Activated T-cell treated with anti-CD3 and anti-CD28 coated beads for 1 hour (primary cell): ENCODE data around the gene FTSJ1.
A peak's percentile ranks its signal among the peaks of the same experiment; 100 is the strongest.
"Not testable (repeated sequence)": the region's sequence is repeated elsewhere in the genome, so short reads cannot be mapped to it uniquely, and the experiment has no call there.

Source experiments
- DNase-seq: peaks from one replicate; pipeline ENCODE4 v3.0.0-alpha.2; 2020; ENCODE audit warnings: low read depth

Gene FTSJ1

GRCh38 chrX:48475774-48476577 is at the start of gene FTSJ1:
TSS of gene FTSJ1 (plus strand) at chrX:48476199. CDS start at chrX:48478048, 1,849 bp downstream.
- peak; percentile 72 for DNase-seq

DNA sequence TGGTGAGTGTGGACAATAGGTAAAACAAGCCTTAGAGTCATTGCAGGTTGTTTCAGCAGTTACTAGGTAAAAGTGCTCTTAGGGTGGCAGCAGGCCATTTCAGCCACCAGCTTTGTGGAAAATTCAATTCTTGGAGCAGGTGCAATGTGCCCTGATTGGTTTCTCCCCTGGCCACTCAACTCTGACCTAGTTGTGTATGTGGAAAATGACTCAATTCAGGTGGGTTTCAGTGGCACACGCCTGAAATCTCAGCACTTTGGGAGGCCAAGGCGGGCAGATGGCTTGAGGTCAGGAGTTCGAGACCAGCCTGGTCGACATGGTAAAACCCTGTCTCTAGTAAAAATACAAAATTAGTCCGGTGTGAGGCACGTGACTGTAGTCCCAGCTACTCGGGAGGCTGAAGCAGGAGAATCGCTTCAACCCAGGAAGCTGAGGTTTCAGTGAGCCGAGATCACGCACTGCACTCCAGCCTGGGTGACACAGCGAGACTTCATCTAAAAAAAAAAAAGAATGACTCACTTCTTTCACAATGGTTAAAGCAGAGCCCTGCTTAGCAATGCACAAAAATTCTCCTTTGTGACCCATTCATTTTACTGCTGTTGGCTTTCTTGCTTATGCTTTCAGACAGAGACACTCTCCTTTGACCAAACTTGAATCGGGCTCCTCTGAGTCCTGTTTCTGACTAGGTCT is 48.8 kb upstream of the FTSJ1 start:
- not testable (repeated sequence) for DNase-seq

- not testable (repeated sequence) for DNase-seq
These were observed 46.4 kb upstream of the FTSJ1 start for GRCh38 chrX:48429606-48430005.

GRCh38 chrX:48430166-48430565 is 45.8 kb upstream of the FTSJ1 start:
- not testable (repeated sequence) for DNase-seq

- not testable (repeated sequence) for DNase-seq
These were observed 42.3 kb upstream of the FTSJ1 start for GRCh38 chrX:48433713-48434112.

DNA sequence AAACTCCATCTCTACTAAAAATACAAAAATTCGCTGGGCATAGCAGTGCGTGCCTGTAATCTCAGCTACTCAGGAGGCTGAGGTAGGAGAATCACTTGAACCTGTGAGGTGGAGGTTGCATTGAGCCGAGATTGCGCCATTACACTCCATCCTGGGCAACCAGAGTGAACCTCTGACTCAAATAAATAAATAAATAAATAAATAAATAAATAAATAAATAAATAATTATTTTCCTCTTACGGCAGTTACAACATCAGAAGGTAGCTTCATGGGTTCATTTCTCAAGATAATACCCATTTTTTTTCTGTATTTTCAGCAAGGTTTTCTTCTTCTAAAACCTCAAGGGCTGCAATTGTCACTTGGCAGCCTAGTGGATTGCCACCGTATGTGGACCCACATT is 28.8 kb upstream of the FTSJ1 start:
- not testable (repeated sequence) for DNase-seq

GRCh38 chrX:48450076-48450475 is 25.9 kb upstream of the FTSJ1 start:
- DNase-seq, result no peak

DNA sequence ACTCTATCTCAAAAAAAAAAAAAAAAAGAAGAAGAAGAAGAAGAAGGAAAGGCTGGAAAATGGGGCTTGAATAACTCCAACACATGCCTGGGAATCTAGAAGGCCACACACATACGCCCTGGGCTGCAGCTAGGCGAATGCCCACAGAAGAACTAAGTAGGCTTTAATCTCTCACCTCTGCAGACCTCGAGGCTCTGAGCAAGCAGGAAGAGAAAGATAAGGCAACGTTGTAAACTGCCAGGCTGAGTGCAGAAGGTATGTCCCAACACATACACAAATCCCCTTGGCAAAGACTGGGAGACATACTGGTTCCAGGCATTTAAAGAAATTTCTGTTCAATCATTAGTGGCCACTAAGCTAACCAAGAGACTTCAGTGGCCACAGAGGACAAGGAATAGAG is 24.3 kb upstream of the FTSJ1 start:
- DNase-seq, result no peak

DNA sequence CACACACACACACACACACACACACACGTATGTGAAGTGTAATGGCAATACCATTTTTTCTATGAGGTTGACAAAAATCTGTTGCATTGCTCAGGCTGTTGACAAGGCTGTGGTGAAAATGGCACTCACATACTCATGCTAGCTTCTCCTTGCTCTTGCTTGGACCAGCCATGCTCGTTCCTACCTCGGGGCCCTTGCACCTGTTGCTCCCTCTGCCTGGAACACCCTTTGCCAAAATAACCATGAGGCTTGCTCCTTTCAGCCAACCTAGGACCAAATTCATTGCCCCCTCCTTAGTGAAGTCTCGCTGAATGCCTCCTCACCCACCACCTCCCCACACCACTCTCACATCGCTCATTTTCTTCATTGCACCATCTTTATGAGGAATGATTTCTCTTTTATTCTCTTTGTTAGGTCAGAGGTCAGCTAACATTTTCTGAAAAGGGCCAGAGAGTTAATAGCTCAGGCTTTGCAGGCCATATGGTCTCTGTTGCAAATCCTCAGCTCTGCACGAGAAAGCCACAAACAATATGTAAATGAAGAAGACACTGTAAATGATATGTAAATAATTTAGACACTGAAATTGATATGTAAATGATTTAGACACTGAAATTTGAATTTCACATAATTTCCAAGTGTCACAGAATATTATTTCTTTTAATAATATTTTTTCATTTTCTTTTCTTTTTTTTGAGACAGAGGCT is 19.2 kb upstream of the FTSJ1 start:
- DNase-seq, result no peak

DNA sequence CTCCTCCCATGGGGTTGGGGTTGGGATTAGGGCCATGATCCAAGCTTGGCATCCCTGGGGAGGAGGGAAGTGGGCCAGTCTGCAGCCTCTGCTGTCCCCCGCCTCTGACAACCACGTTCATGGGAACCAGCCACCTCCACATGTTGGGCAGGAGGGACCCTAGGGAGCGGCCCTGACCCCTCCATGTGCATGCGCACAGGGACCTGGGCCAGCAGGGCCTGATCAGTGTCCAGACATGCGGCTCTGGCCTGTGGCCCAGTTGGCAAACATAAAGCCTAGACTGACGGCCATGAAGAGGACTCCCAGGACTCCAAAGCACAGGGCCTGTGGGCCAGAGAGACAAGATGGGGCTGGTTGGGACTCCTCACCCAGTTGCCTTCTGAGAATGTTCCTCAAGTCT is 17.3 kb upstream of the FTSJ1 start:
- DNase-seq, result no peak

DNA sequence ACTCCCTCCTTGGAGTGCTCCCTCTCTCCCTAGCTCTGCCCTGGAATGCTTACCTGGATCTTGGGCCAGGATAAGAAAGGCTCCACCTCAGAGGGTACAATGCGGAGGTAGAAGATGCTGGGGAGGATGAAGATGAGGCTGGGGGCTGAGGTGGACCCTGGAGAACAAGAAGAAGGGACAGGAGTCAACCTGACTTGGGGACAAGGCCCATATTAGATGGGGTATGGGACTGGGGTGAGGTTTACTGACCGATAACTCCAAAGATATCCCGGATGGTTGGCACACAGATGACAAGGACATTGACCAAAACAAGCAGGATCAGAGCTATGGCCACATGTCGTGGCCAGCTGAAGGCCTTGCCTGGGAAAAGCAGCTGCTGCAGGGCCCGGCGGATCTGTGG is 16.5 kb upstream of the FTSJ1 start:
- no peak for DNase-seq

GRCh38 chrX:48460031-48460430 is 16.0 kb upstream of the FTSJ1 start:
- no peak for DNase-seq

DNA sequence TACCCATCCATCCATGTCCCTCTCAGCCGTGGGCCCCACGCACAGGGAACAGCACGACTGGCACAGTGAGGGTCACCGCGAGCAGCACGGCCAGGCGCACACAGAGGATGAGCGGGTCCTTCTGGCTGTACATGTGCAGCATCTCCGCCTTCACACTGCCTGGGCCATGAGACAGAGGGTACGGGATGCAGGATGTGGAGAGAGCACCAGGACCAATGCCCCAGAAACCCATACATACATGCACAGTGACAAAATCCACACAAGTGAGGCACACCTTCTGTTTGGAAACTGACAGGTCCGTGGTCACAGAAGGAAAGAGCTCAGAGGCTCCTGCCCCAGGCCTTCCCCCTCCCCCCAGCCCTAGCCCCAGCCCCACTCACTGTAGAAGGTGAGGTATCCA is 15.4 kb upstream of the FTSJ1 start:
- no peak for DNase-seq

- no peak for DNase-seq
These were observed 14.2 kb upstream of the FTSJ1 start for GRCh38 chrX:48461830-48462229.

DNA sequence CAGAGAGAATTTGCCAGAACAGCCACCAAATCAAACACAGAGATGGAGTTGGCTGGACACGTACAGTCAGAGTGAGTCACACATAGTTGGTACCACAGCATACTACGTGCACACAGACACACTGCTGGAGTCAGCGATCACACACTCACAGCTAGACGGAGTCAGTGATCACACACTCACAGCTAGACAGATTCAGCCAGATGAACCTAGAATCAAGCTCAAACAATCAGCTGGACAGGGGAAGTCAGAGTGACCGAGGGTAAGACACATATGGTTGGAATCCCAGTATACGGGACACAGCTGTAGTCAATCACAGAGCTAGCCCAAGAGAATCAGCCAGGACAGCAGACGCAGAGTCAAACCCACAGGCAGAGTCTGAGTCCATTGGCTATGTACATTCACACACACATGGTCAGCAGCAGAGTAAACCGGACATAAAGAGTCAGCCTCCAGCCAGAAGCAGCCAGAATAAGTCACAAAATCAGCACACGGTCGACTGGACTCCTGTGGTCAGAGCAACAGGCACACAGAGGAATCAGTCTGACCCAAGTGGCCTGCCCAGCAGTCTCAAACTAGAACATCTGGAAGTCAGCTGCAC is 10.6 kb upstream of the FTSJ1 start:
- no peak for DNase-seq

- DNase-seq, result no peak
These were observed 9.3 kb upstream of the FTSJ1 start for GRCh38 chrX:48466696-48467095.

DNA sequence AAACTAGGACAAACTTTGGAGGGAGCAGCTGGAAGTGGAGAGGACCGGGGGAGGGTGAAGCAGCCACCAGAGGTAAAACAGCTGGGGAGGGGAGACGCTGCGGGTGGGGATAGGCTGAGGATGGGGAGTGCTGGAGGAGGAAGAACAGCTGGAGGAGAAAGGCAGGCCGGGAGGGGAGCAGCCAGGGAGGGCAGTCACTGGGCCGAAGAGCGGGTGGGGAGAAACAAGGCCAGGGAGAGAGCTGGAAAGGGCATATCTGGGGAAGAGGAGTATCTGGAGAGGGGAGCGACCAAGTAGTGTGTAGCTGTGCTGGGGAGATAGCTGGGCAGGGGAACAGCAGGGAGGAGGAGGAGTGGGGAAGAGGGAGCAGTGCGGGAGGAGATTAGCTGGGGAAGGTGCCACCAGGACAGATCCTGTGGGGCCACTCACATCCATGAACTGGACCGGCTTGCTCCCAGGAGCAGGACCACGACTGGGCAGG is 8.7 kb upstream of the FTSJ1 start:
- DNase-seq, result no peak

DNA sequence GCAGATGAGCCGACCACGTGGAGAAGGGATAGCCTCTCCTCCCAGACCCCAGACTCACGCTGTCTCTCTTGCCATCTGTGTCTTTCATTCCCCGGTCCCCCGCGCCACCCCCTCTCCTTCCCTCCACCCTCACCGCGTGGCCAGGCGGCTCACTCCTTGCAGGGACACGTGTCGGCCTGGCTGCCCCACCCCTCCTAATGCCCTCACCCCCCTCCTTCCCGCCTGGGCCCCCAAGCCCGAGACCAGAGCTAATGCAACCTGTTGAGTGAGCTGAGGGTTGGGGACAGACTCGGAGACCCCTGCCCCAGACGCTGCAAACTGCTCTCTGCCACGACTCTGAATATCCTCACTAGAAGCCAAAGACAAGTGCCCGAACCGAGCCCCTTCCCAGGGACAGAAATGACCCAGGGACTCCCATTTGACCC is 7.7 kb upstream of the FTSJ1 start:
- no peak for DNase-seq

DNA sequence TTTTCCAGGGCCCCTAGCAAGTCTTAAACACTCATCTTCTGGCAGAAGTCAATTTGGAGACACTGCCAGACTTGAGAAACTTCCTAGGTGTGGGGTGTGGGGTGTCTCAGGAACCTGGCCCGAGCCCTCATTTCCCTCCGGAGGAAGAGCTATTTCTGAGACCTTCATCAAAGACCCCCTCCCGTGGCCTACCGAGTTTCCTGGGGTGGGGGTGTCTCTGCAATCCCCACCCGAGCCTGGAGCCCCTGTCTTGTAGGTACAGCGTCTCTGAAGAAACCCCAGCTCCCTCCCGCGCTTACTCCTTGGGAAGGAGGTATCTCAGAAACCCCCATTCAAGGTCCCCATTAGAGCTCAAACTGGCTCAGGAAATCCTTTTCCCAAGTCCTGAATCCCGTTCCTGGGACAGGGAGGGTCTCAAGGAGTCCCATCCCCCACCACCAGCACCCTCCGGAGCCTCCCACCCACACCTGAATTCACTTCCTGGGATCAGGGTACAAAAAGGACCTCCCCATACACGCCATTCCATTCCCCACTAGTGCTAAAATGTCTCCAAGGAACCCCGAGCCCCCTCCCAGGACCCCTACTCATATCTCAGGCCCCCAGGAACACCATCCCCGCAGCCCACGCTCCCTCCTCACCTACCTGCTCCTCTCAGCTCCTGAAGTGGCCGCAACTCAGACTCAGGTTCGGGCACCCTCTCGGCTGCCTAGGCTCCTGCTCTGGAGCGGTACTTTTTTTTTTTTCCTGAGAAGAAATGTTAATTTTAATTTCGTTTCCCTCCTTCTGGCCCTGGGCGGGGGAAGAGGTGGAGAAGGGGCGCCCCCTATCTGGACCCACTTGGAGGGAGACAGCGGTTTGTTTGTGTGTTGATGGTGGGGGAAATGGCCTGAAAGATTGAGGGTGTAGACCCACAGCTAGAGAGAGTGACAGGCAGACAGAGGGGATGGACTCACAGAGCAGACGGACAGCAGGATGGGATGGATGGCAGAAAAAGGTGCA is 7.0 kb upstream of the FTSJ1 start:
- peak; percentile 11 for DNase-seq

DNA sequence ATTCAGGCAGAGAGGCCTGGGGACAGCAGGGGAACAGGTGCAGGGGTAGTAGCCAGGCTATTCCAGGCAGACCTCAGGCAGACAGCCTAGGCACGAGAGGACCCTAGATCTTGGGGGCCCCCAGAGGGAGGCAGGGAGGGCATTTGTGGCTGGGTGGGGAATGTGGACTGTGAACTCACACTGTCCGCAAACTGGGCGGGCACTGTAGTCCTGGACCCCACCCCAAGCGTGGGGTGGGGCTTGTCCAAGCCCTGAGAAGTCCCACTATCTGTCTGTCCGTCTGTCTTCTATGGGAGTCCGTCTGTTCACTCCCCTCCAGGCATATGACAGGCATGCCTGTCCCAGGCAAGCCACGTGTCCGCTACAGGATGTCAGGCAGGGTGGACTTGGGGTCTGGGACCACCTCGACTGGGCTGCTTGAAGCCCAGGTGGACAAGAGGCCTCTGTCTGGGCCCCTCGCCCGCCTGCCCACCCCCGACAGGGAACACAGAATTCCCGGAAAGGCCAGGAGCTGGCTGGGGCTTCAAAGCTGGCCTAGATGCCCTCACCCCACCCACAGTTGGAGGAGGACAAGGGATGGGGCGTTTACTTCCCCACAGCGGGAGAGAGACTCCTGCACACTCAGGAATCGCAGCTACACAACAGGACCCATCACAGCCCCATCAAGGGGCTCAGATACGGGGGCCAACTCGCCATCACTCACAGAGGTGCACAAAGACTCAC is 5.7 kb upstream of the FTSJ1 start, which contains the start of gene SLC38A5:
Gene SLC38A5, minus strand, starts transcription at position 151 of the 723 bp plus-strand sequence. CDS start 2,336 bp downstream, outside the sequence.
- no peak for DNase-seq
